ENCODE data around the gene CDK6.

Gene CDK6

GRCh38 chr7:92598310-92598981, 237.9 kb downstream of the CDK6 start:
- no peak for TF ChIP-seq EZH2 (IDR thresholded peaks at IDR 0.05; ENCODE audit: borderline replicate concordance, low read length)
- no peak for TF ChIP-seq CTCF (IDR thresholded peaks at IDR 0.05; ENCODE audit: low read length)

GRCh38 chr7:92595281-92595680, 241.1 kb downstream of the CDK6 start:
- H3K79me2 ChIP-seq (ENCODE audit: insufficient read depth, low read length) = no peaks in the 10 kb centered on the region
- H4K20me1 ChIP-seq (ENCODE audit: insufficient read depth, low read length) = no peaks in the 10 kb centered on the region
- no peaks in the 10 kb centered on the region for H3K9me2 ChIP-seq (ENCODE audit: low read depth, low read length)
- H3K9me3 ChIP-seq (ENCODE audit: low read length) = no peaks in the 10 kb centered on the region
- no peak overlapping the region for H3K4me3 ChIP-seq (ENCODE audit: low read depth, low read length, poor library complexity, severe bottlenecking)
- H3K27me3 ChIP-seq (ENCODE audit: insufficient read depth, low read length) = 0 out of 2 replicates have a peak, but pooled peaks cover 3% of the 10 kb centered on the region
- H2AFZ ChIP-seq (ENCODE audit: low read length) = no peak overlapping the region
- H3K9ac ChIP-seq (ENCODE audit: low read length) = no peak overlapping the region
- no peak overlapping the region for H3K27ac ChIP-seq (ENCODE audit: low read depth, low read length, poor library complexity, severe bottlenecking)
- H3F3A ChIP-seq (ENCODE audit: insufficient read depth, low read length) = no peaks in the 10 kb centered on the region
- peaks cover 7% of the 10 kb centered on the region for H3K4me1 ChIP-seq (ENCODE audit: insufficient read depth, low read length, severe bottlenecking)
- no peaks in the 10 kb centered on the region for H3K36me3 ChIP-seq (ENCODE audit: insufficient read depth, low read length)
- no peak overlapping the region for H3K4me2 ChIP-seq (ENCODE audit: low read length)
- no peak for TF ChIP-seq CTCF (IDR thresholded peaks at IDR 0.05; ENCODE audit: low read length)

More at GRCh38 chr7:92598310-92598981, 237.9 kb downstream of the CDK6 start:
- H3K4me2 ChIP-seq (ENCODE audit: low read length) = no peak overlapping the region
- H3K4me3 ChIP-seq (ENCODE audit: low read depth, low read length, poor library complexity, severe bottlenecking) = no peak overlapping the region
- no peaks in the 10 kb centered on the region for H3K36me3 ChIP-seq (ENCODE audit: insufficient read depth, low read length)
- no peak overlapping the region for H3K9ac ChIP-seq (ENCODE audit: low read length)
- H3F3A ChIP-seq (ENCODE audit: insufficient read depth, low read length) = no peaks in the 10 kb centered on the region
- no peaks in the 10 kb centered on the region for H3K4me1 ChIP-seq (ENCODE audit: insufficient read depth, low read length, severe bottlenecking)
- no peak overlapping the region for H3K27ac ChIP-seq (ENCODE audit: low read depth, low read length, poor library complexity, severe bottlenecking)
- no peaks in the 10 kb centered on the region for H3K9me3 ChIP-seq (ENCODE audit: low read length)
- no peaks in the 10 kb centered on the region for H3K79me2 ChIP-seq (ENCODE audit: insufficient read depth, low read length)
- 0 out of 2 replicates have a peak, but pooled peaks cover 3% of the 10 kb centered on the region for H3K27me3 ChIP-seq (ENCODE audit: insufficient read depth, low read length)
- H4K20me1 ChIP-seq (ENCODE audit: insufficient read depth, low read length) = no peaks in the 10 kb centered on the region
- no peak overlapping the region for H2AFZ ChIP-seq (ENCODE audit: low read length)
- H3K9me2 ChIP-seq (ENCODE audit: low read depth, low read length) = no peaks in the 10 kb centered on the region

- Histone ChIP-seq H3K9me3 (ENCODE audit: low read length) (no peaks in the 10 kb centered on the region), H3K9me2 (ENCODE audit: low read depth, low read length) (no peaks in the 10 kb centered on the region), H3K27me3 (ENCODE audit: insufficient read depth, low read length) (0 out of 2 replicates have a peak, but pooled peaks cover 3% of the 10 kb centered on the region), H3K4me1 (ENCODE audit: insufficient read depth, low read length, severe bottlenecking) (peaks cover 7% of the 10 kb centered on the region), H3K79me2 (ENCODE audit: insufficient read depth, low read length) (no peaks in the 10 kb centered on the region), H3K27ac (ENCODE audit: low read depth, low read length, poor library complexity, severe bottlenecking) (no peak overlapping the region), H4K20me1 (ENCODE audit: insufficient read depth, low read length) (no peaks in the 10 kb centered on the region), H2AFZ (ENCODE audit: low read length) (no peak overlapping the region), H3K9ac (ENCODE audit: low read length) (no peak overlapping the region), H3K36me3 (ENCODE audit: insufficient read depth, low read length) (no peaks in the 10 kb centered on the region), H3K4me3 (ENCODE audit: low read depth, low read length, poor library complexity, severe bottlenecking) (no peak overlapping the region), H3K4me2 (ENCODE audit: low read length) (no peak overlapping the region), H3F3A (ENCODE audit: insufficient read depth, low read length) (no peaks in the 10 kb centered on the region)
- TF ChIP-seq EZH2 (IDR thresholded peaks at IDR 0.05; ENCODE audit: borderline replicate concordance, low read length) (no peak), CTCF (IDR thresholded peaks at IDR 0.05; ENCODE audit: low read length) (no peak)
Observed at GRCh38 chr7:92594746-92595145, 241.6 kb downstream of the CDK6 start.

Measured in OCI-LY1 (cell line).